A673 (cell line): ENCODE results near the gene KCNIP1. TPM values are rescaled to one million over a fixed set of nuclear protein-coding genes. Genes with fewer than 3 reads are reported as not detected.
"Not testable (repeated sequence)": the region's sequence is repeated elsewhere in the genome, so short reads cannot be mapped to it uniquely, and the experiment has no call there.

Experiments used
- BruUV-seq: library from RNA; stranded (reverse); fragments of 400-500 nt; replicated peaks from 2 replicates; lab custom pipeline; 2021; lab: Mats Ljungman, UMichigan
- CTCF ChIA-PET: fragments of 300-600 bp; sonication (Branson Sonifier 250); formaldehyde crosslinking; loops from one replicate; lab custom pipeline; 2022; ENCODE audit warnings: antibody characterized with exemption; lab: Charles Lee
- POLR2A ChIA-PET: fragments of 300-600 bp; sonication (Branson Sonifier 250); formaldehyde crosslinking; loops from one replicate; lab custom pipeline; 2022; ENCODE audit warnings: antibody characterized with exemption; ENCODE audit not compliant: low non-redundant PET; lab: Charles Lee
- DNase-seq: peaks from one replicate; pipeline ENCODE4 v3.0.0-alpha.2; 2015; ENCODE audit warnings: low spot score
- H3K27ac ChIP-seq: fragments of 200-600 bp; sonication (generic); 2 replicates; pipeline ENCODE4 v1.5.1; 2016; ENCODE audit warnings: mixed run types, low read depth, mild to moderate bottlenecking, mixed read lengths, antibody characterized with exemption, low read length; ENCODE audit not compliant: poor library complexity, severe bottlenecking
- H3K27me3 ChIP-seq: fragments of 200-600 bp; sonication (generic); replicated peaks from 2 replicates; pipeline ENCODE4 v1.6.1; 2017; ENCODE audit warnings: mixed run types, low read depth, mild to moderate bottlenecking, mixed read lengths, antibody characterized with exemption, low read length; ENCODE audit not compliant: insufficient read depth, poor library complexity
- H3K36me3 ChIP-seq: fragments of 200-600 bp; sonication (generic); 2 replicates; pipeline ENCODE4 v1.6.1; 2016; ENCODE audit warnings: mixed run types, mild to moderate bottlenecking, mixed read lengths, antibody characterized with exemption, low read length; ENCODE audit not compliant: insufficient read depth, poor library complexity, severe bottlenecking
- H3K4me1 ChIP-seq: fragments of 200-600 bp; sonication (generic); 2 replicates; pipeline ENCODE4 v1.6.1; 2017; ENCODE audit warnings: mixed run types, mild to moderate bottlenecking, mixed read lengths, antibody characterized with exemption, low read length; ENCODE audit not compliant: insufficient read depth, poor library complexity, severe bottlenecking
- H3K4me3 ChIP-seq: fragments of 200-600 bp; sonication (generic); 2 replicates; pipeline ENCODE4 v1.5.1; 2016; ENCODE audit warnings: low read depth, mixed run types, mild to moderate bottlenecking, mixed read lengths, low read length; ENCODE audit not compliant: poor library complexity, severe bottlenecking
- H3K9me3 ChIP-seq: fragments of 200-600 bp; sonication (generic); 2 replicates; pipeline ENCODE4 v1.6.1; 2016; ENCODE audit warnings: mixed run types, low read depth, mild to moderate bottlenecking, mixed read lengths, antibody characterized with exemption, low read length; ENCODE audit not compliant: poor library complexity, severe bottlenecking
- CTCF ChIP-seq: fragments of 300-800, 200-600 bp; sonication (generic); conservative IDR thresholded peaks from 2 replicates; pipeline ENCODE4 v1.5.1; 2017; ENCODE audit warnings: low read depth, mild to moderate bottlenecking, antibody characterized with exemption, low read length, moderate library complexity, mixed read lengths
- EZH2 ChIP-seq: fragments of 200-600 bp; sonication (generic); IDR thresholded peaks from 2 replicates; pipeline ENCODE4 v1.6.1; 2017; ENCODE audit warnings: borderline replicate concordance, low read depth, mild to moderate bottlenecking, mixed read lengths, antibody characterized with exemption, low read length; ENCODE audit not compliant: poor library complexity, severe bottlenecking
- intact Hi-C: fragments of 100-400 bp; cut with micrococcal nuclease; formaldehyde crosslinking; loops from one replicate; pipeline ENCODE4 v1.10.0; 2022; ENCODE audit not compliant: unreplicated experiment
- total RNA-seq: library from RNA; stranded (reverse); gene quantifications from 2 replicates; pipeline ENCODE4 v1.2.3, GENCODE V29; 2021

The KCNIP1 gene
- total RNA-seq, 1 experiment from 2014 or later: 3.7 TPM

DNA sequence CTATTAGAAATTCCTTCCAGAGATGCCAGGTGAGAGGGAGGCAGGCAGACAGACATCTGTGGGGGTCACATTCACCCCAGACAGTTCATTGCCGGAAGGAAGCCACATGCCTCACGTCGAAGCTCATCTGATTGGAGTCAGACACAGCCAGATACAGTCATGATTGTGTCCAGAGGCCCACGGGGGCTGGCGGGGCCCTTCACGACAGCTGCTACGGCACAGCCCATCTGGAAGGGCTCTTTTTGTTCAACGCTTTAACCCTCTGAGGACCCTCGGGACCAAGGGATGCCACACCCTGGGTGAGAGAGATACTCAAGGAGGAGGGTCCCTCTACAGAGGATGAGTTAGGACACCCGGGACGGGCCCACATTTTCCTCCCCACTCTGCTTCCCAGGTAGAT lies 247.8 kb downstream of the KCNIP1 start:
- Histone ChIP-seq H3K4me3 (no peak overlapping the region), H3K27ac (no peak overlapping the region), H3K27me3 (peaks cover 23% of the 10 kb centered on the region), H3K9me3 (no peaks in the 10 kb centered on the region), H3K36me3 (no peaks in the 10 kb centered on the region), H3K4me1 (no peaks in the 10 kb centered on the region)
- CTCF ChIA-PET: no interaction called here
- POLR2A ChIA-PET: no interaction called here
- no TSS peak for BruUV-seq
- no peak for DNase-seq
- no peak for TF ChIP-seq CTCF
- TF ChIP-seq EZH2: no peak
- intact Hi-C loops: no loop called here

GRCh38 chr5:170752257-170753215 lies 248.7 kb downstream of the KCNIP1 start:
- Histone ChIP-seq H3K27ac (no peak overlapping the region), H3K4me1 (no peaks in the 10 kb centered on the region), H3K36me3 (no peaks in the 10 kb centered on the region), H3K27me3 (peaks cover 23% of the 10 kb centered on the region), H3K9me3 (no peaks in the 10 kb centered on the region), H3K4me3 (no peak overlapping the region)
- POLR2A ChIA-PET: no interaction called here
- intact Hi-C loops: no loop called here
- BruUV-seq: no TSS peak
- DNase-seq: no peak
- CTCF ChIA-PET: no interaction called here
- TF ChIP-seq EZH2 (no peak), CTCF (no peak)

- intact Hi-C loops: no loop called here
- CTCF ChIA-PET: no interaction called here
Observed at GRCh38 chr5:170753311-170753710, 249.5 kb downstream of the KCNIP1 start.

GRCh38 chr5:170754508-170754907 lies 250.7 kb downstream of the KCNIP1 start:
- peaks cover 14% of the 10 kb centered on the region for H3K27me3 ChIP-seq
- DNase-seq, H3K4me1 ChIP-seq, intact Hi-C loops, CTCF ChIA-PET, H3K9me3 ChIP-seq, H3K36me3 ChIP-seq, H3K4me3 ChIP-seq, POLR2A ChIA-PET, BruUV-seq, H3K27ac ChIP-seq: not testable (repeated sequence)

More at GRCh38 chr5:170753311-170753710, 249.5 kb downstream of the KCNIP1 start:
- Histone ChIP-seq H3K27ac (no peak overlapping the region), H3K27me3 (peaks cover 23% of the 10 kb centered on the region), H3K9me3 (no peaks in the 10 kb centered on the region), H3K4me3 (no peak overlapping the region), H3K4me1 (no peaks in the 10 kb centered on the region), H3K36me3 (no peaks in the 10 kb centered on the region)
- POLR2A ChIA-PET: interaction anchor here (0.6 kb wide), 1 partner anchor 790 kb away, joined by 3 read pairs; no protein-coding TSS in a partner anchor
- no peak for TF ChIP-seq CTCF
- no peak for TF ChIP-seq EZH2
- no peak for DNase-seq
- BruUV-seq: no TSS peak
